ENCODE results near the gene DNAJC24. TPM values are rescaled to one million over a fixed set of nuclear protein-coding genes. Genes with fewer than 3 reads are reported as not detected.

The DNAJC24 gene
- total and polyA plus RNA-seq, 2 of the 4 experiments (the other 2 are of a cell fraction), result 8.2 to 8.9 TPM

DNA sequence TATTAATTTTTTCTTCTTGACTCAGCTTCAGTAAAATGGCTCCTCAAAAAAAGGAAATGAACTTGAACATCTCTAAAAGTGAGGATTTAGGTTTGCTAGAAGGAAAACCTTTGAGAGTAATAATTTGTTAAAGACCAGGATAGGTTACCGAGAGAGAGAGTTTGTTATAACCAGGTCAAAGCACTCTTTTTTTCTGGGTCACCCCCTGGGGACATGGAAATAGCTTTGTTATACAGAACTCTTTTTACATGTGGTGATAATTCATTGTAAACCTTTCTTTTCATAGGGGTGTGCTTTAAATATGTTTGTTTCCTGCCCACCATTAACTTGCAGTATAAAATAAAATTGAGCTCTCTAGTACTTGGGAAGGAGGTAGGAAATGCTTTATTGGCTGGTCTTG is 47.7 kb downstream of the DNAJC24 start:
- no peak overlapping the region for H2BK5ac ChIP-seq (ENCODE audit: low read depth, low read length, poor library complexity, severe bottlenecking)
- no peak overlapping the region for H3K4me3 ChIP-seq (ENCODE audit: insufficient read depth, low read depth, low read length)
- 0 out of 2 replicates have a peak, but pooled peaks cover 3% of the 10 kb centered on the region for H3K4me1 ChIP-seq (ENCODE audit: control insufficient read depth, insufficient read depth, low read length)
- CTCF ChIA-PET, result no interaction called here
- no peak for TF ChIP-seq SMC3 (IDR thresholded peaks at IDR 0.05; ENCODE audit: low read depth, low read length)
- TF ChIP-seq CHD1 (IDR thresholded peaks at IDR 0.05; ENCODE audit: low read depth, low read length), result no peak
- TF ChIP-seq, protein P1, sequence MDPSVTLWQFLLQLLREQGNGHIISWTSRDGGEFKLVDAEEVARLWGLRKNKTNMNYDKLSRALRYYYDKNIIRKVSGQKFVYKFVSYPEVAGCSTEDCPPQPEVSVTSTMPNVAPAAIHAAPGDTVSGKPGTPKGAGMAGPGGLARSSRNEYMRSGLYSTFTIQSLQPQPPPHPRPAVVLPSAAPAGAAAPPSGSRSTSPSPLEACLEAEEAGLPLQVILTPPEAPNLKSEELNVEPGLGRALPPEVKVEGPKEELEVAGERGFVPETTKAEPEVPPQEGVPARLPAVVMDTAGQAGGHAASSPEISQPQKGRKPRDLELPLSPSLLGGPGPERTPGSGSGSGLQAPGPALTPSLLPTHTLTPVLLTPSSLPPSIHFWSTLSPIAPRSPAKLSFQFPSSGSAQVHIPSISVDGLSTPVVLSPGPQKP (IDR thresholded peaks at IDR 0.05; ENCODE audit: borderline replicate concordance, low read depth, low read length), result no peak
- TF ChIP-seq POLR2A (IDR thresholded peaks at IDR 0.05; ENCODE audit: low read depth, low read length), result no peak
- TF ChIP-seq BHLHE40 (IDR thresholded peaks at IDR 0.05; ENCODE audit: low read depth, low read length), result no peak
- no peak for TF ChIP-seq MXI1 (IDR thresholded peaks at IDR 0.05; ENCODE audit: borderline replicate concordance, low read depth, low read length)
- TF ChIP-seq MAFK (IDR thresholded peaks at IDR 0.05; ENCODE audit: low read depth, low read length), result no peak
- no peak for TF ChIP-seq NFE2L2 (IDR thresholded peaks at IDR 0.05; ENCODE audit: low read depth, low read length)
- TF ChIP-seq, protein P2, sequence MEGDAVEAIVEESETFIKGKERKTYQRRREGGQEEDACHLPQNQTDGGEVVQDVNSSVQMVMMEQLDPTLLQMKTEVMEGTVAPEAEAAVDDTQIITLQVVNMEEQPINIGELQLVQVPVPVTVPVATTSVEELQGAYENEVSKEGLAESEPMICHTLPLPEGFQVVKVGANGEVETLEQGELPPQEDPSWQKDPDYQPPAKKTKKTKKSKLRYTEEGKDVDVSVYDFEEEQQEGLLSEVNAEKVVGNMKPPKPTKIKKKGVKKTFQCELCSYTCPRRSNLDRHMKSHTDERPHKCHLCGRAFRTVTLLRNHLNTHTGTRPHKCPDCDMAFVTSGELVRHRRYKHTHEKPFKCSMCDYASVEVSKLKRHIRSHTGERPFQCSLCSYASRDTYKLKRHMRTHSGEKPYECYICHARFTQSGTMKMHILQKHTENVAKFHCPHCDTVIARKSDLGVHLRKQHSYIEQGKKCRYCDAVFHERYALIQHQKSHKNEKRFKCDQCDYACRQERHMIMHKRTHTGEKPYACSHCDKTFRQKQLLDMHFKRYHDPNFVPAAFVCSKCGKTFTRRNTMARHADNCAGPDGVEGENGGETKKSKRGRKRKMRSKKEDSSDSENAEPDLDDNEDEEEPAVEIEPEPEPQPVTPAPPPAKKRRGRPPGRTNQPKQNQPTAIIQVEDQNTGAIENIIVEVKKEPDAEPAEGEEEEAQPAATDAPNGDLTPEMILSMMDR (conservative IDR thresholded peaks at IDR 0.05; ENCODE audit: low read depth, low read length), result no peak
- TF ChIP-seq RCOR1 (IDR thresholded peaks at IDR 0.05; ENCODE audit: insufficient replicate concordance, low read length), result no peak
- no peak for TF ChIP-seq CEBPB (IDR thresholded peaks at IDR 0.05; ENCODE audit: low read depth, low read length)
- TF ChIP-seq RFX5 (IDR thresholded peaks at IDR 0.05; ENCODE audit: low read depth, low read length), result no peak
- TF ChIP-seq MAZ (IDR thresholded peaks at IDR 0.05; ENCODE audit: borderline replicate concordance, low read depth, low read length), result no peak
- TF ChIP-seq, protein P3, sequence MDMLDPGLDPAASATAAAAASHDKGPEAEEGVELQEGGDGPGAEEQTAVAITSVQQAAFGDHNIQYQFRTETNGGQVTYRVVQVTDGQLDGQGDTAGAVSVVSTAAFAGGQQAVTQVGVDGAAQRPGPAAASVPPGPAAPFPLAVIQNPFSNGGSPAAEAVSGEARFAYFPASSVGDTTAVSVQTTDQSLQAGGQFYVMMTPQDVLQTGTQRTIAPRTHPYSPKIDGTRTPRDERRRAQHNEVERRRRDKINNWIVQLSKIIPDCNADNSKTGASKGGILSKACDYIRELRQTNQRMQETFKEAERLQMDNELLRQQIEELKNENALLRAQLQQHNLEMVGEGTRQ (IDR thresholded peaks at IDR 0.05; ENCODE audit: low read depth, low read length), result no peak
- TF ChIP-seq FOS (IDR thresholded peaks at IDR 0.05; ENCODE audit: low read depth, low read length), result no peak
- no peak for TF ChIP-seq RAD21 (IDR thresholded peaks at IDR 0.05; ENCODE audit: low read length)
- H2AK9ac ChIP-seq (replicated peaks; ENCODE audit: low read depth, low read length, poor library complexity), result no peak overlapping the region
- no peak overlapping the region for H3K18ac ChIP-seq (ENCODE audit: low read depth, low read length)
- dilution Hi-C loops (cut with HindIII; ENCODE audit: low sequenced_read_pairs, unreplicated experiment) (no loop called here), in situ Hi-C loops (cut with MboI; ENCODE audit: low sequenced_read_pairs) (no loop called here), intact Hi-C loops (cut with micrococcal nuclease) (no loop called here)
- no peak overlapping the region for H3K27ac ChIP-seq (ENCODE audit: insufficient read depth, low read length)
- H4K91ac ChIP-seq (ENCODE audit: insufficient read depth, low read depth, low read length), result no peak overlapping the region
- ATAC-seq (ENCODE audit: low read depth) (no peak), DNase-seq (no peak)
- no peak overlapping the region for H2AFZ ChIP-seq (replicated peaks; ENCODE audit: low read length, poor library complexity)
- no peaks in the 10 kb centered on the region for H3K36me3 ChIP-seq (ENCODE audit: control insufficient read depth, insufficient read depth, low read length)
- H4K20me1 ChIP-seq (ENCODE audit: insufficient read depth, low read length), result peaks cover 3% of the 10 kb centered on the region; the same call in 1 of the 2 replicates
- H3K4ac ChIP-seq (ENCODE audit: low read depth, low read length), result no peak overlapping the region
- H3K9me1 ChIP-seq (ENCODE audit: insufficient read depth, low read length), result peaks cover 10% of the 10 kb centered on the region; the same call in 1 of the 2 replicates
- no peaks in the 10 kb centered on the region for H3K9me3 ChIP-seq (ENCODE audit: control insufficient read depth, insufficient read depth, low read length)
- H3K79me1 ChIP-seq (ENCODE audit: low read depth in 1 of 2, low read length in 2 of 2), result no peaks in the 10 kb centered on the region; a peak in 1 of 4 replicates
- no peak overlapping the region for H3K14ac ChIP-seq (replicated peaks; ENCODE audit: low read depth, low read length)
- no TSS peak for BruUV-seq (replicated peaks)
- H4K8ac ChIP-seq (ENCODE audit: low read depth in 2 of 2, low read length in 2 of 2), result no peak overlapping the region
- no peak overlapping the region for H3K23ac ChIP-seq (ENCODE audit: low read depth, low read length)
- no peak overlapping the region for H2AK5ac ChIP-seq (ENCODE audit: low read depth, low read length)
- no peak overlapping the region for H2BK20ac ChIP-seq (ENCODE audit: low read depth, low read length)
- POLR2A ChIA-PET (ENCODE audit: unreplicated experiment), result no interaction called here
- no peak overlapping the region for H3K56ac ChIP-seq (ENCODE audit: extremely low read depth, insufficient read depth, low read length)
- H2BK15ac ChIP-seq (ENCODE audit: low read depth, low read length), result no peak overlapping the region
- no peak overlapping the region for H3K4me2 ChIP-seq (ENCODE audit: low read depth, low read length)
- no peak overlapping the region for H2BK120ac ChIP-seq (ENCODE audit: low read depth, low read length)
- H3K9ac ChIP-seq (ENCODE audit: low read depth, low read length), result no peak overlapping the region
- no CpG with 5 or more reads among the region's 1 CpG for WGBS, 2 experiments (ENCODE audit: extremely low coverage in 2 of 2, insufficient read length in 1 of 2)
- no peak overlapping the region for H4K5ac ChIP-seq (ENCODE audit: low read depth, low read length)
- H3K27me3 ChIP-seq (ENCODE audit: control insufficient read depth, insufficient read depth, low read length), result no peaks in the 10 kb centered on the region

Measured in IMR-90 (cell line).